KBM-7 (cell line): ENCODE results near the gene ZNF438.

Experiments
- DNase-seq: peaks from one replicate; pipeline ENCODE4 v3.0.0-alpha.2; 2015
- in situ Hi-C: fragments of 300-500 bp; cut with MboI; formaldehyde crosslinking; loops from 2 replicates; pipeline ENCODE4 v1.14.3; 2020; ENCODE audit warnings: low sequenced_read_pairs, low pct_unique_long_range_greater_than_20kb, mixed read lengths

The ZNF438 gene

DNA sequence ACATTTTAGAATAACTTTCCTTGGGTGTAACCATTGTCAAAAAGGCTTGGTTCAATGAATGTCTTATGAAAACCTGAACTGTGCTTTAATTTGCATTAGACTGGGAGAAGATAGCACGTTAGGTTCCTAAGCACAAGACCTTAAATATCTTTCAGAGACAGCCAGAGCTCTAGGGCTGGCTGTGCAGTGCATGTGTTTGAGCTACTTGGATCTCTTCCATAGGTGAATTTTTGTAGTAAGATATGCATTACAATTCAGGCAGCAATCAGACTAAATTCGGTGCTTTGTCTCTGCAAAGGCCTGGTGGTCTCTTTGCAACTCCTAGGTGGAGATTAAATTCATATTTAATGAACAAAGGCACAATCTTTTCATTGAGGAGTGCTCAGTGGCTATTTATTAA lies 192.0 kb downstream of the ZNF438 start:
- DNase-seq, result no peak
- in situ Hi-C loops, result no loop called here

DNA sequence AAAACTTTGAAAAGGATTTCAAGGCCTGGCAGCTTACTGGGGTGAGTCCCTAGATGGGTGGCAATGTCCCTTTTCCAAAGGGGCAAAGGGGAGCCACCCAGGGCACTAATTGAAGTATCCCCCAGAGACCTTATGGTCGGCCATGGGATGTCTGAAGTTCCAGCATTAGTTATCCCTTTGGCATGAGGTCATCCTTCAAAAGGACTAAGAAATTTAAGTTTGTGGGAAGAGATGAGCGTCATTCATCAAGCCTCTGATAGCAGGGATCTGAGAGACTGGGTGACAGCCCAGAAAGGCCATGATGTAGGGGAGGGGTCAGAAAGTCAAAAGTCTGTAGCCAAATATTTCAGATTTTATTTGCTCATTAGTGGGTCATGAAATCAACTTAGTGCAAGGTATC lies 195.3 kb downstream of the ZNF438 start:
- in situ Hi-C loops, result no loop called here
- no peak for DNase-seq

DNA sequence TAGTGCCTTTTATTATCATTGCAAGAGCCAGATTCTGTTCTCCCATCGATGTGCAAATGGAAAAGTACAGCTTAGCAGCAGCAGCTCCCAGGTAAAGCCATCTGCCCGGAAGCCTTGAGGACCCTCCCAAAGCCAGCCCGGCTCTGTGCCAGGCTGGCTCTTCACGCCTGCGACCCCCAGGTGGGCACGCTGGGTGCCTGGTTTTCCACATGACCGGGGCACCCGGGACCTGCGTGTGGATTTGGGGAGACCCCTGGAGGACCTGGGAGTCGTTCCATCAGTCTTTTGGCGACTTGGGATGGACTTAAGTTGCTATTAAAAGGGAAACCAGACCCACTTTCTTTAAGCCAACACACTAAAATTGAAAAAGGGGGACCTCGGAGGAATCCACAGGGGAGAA lies 196.5 kb downstream of the ZNF438 start:
- in situ Hi-C loops, result no loop called here
- no peak for DNase-seq

DNA sequence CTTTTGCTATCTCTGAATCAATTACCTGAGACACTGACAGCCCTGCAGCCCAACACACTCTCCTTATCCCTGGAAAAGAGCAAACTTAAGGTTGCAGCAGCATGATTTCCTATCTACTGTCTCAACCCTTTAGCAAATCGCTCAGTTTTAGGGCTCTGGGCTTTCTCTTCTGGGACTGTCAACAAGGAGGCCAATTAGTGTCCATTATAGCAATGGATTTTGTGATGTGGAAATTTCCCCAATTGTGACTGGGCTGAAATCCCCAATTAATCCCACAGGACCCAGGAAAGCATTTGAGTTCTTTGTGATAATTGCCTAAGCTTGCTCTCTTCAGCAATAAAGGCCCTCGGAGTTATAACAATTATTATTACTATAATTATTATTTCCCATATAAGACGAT lies 197.0 kb downstream of the ZNF438 start:
- DNase-seq, result no peak
- in situ Hi-C loops, result no loop called here

DNA sequence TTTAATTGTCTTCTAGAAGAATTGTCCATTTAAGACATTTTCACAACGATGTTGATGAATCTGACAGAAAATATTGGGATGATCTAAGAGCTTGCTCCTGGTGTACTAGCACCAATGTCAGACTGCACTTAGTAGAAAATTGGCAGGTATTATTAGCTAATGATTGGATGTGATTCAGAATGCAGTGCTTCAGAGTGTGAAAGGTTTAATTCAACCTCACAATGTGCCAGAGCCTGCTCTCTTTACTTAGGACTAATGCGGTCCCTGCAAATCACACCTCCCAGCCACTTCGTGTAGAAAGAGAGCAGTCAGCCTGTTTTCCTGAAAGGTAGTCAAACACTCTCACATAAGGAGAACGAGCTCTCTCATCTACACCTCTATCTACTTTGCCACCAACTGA lies 197.5 kb downstream of the ZNF438 start:
- DNase-seq, result no peak
- in situ Hi-C loops, result no loop called here

DNA sequence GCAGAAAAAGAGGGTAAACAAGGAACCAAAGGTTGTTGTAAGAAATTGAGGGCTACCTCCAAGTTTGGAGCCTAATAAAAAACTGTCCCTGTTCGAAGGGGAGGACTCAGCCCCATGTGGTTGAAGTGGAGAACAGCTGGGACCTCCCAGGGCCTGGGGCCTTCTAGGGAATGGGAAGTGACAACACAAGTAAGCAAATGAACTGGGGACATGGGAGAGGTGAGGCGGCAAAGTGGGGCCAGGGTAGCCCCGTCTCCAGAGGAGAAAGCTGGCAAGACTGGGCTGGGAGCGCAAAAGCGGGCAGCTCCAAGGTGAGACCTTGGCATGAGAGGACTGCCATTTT lies 198.1 kb downstream of the ZNF438 start:
- no peak for DNase-seq
- in situ Hi-C loops, result no loop called here

DNA sequence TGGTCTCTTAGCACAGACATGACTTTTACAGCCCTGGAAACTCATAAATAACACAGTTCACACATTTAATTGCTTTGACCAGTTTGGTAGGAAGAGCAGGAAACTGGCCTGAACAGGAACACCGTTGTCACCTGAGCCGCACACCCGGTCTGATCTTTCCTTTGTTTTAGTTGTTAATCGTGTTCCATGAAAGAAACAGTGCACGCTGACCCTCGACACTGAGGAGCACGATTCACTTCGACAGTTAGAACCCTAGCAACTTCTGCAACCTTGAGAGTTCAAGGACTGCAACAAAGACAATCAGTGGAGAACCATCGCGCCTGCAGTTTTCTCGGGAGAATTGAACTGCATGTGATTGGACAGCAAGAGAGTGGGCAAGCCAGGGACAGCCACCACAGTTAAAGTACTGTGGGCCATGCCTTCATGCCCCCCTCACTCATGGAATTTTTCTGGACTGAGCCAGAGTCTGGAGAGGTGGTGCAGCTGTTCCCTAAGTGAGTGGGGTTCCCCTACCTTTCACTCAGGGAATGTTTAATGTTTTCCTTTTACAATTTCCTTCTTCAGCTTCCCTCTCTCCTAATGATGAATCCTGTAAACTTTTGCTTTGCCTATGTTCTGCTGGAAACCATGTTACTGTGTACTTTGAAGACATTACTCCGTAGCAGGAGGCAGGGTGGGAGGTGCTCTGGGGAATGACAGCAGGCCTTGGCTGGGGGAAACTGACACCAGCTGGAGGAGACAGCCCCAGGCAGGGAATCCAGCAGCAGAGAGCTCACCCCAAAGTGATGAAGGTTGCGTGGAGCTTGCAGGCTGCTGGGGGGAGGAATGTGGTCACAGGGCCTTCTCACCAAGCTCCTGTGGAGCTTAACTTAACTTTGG lies 198.7 kb downstream of the ZNF438 start:
- DNase-seq, result no peak
- in situ Hi-C loops, result no loop called here

DNA sequence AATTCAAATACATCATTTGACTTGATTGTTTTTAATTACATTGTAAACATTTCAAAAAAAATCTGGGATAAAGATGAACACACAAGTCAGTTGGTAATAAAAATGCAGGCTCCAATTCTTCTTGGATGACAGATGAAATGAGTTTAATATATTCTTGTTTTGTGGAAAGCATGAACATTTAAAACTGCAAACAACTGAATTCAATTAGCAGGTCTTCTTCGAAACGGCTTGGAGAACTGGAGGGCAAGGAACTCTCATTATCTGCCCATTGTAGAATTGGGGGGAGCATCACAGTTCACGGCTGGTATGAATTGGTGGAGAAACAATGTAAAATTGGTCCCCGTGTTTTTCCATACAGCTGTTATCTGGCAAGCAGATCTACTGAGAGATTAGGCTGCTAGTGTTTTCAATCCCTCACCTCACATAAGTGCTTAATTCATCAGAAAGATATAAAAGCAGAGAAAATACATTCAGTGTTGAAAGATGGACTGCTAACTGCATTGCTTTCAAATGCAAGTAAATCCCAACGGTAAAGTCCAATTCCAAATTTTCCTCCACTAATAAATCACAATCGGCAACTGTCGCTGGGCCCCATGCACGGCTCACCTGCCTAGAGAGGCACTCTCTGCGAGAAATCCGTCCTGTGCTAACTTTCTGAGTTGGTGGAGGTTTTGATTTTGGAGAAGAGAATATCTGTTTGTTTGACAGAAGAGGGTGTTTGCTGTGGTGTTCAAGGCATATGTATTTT lies 199.5 kb downstream of the ZNF438 start:
- no peak for DNase-seq

DNA sequence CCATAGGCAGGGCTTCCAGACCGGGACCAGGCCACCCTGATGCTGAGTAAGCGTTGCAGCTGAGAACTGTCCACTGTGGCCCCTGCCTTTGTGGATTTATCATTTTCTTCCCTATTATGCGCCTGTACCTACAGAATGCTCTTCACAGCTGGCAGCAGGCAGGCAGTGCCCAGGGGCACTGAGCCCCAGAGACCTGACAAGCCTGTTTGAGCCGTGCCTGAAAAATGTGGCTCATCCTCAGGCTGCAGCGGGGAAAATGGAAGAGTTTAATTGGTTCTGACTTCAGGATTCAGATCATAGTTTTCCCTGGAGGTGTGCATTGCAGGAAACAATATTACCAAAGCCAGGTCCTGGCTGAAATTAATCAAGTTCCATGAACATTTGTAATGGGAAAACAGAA lies 200.2 kb downstream of the ZNF438 start:
- DNase-seq, result no peak
- in situ Hi-C loops, result no loop called here

More for the DNA sequence above, 199.5 kb downstream of the ZNF438 start:
- in situ Hi-C loops, result no loop called here

DNA sequence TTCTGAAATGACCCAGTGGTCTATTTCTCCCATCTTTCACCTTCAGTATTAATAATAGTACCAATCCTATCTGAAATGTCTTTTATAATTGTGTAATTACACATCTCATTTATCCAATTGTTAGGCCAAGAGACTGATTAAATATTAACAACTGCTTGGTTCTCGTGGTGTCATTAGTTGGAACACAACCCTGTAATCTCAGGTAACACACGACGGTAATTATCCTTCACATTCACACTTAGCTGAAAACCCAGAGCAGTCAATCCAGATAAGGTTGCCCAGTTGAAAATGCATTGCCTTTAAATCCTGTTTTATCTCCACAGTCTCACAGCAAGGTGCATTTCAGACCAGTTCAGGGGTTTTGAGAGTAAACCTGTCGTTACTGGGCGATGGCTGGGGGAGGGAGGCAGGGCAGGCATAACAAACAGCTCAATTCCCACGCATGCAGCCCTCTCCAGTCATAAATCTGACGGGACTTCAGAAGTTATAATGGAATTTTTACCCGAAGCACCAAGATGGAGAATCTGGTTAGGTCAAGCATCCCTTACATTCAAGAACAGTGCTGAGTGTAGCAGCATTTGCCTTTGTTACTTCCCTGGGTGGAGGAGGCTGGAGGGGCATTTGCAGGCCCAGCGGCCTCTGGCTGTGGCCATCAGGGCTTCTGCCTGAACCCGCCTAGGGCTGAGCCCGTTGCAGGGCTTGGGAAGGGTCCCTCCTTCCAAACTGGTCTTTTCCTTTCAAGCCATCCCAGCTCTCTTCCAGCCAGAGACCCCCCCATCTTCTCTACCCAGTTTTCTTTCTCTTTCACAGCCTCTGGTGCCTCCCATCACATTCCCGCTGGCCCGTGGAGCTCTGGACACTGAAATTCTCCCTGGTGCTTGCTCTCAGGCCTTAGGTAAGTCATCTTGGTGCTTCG lies 201.1 kb downstream of the ZNF438 start:
- DNase-seq, result no peak
- in situ Hi-C loops, result no loop called here

DNA sequence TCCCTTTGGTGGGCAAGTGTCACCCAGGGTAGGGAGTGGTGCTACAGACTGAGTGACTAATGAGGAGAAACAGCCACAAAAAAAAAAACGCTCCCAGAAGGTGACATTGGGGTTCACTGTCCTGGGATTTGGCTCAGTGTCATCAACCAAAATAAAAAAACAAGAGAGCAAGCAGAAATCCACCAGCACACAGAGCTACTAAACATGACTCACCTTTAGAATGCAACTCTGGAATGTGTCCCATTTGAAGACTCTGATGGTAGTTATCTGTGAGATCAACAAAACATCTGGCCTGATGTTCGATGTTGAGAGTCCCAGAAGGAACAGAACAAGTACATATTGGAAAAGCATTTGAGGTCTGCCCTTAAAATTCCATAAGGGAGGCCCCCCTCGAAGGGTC lies 201.8 kb downstream of the ZNF438 start:
- in situ Hi-C loops, result no loop called here
- no peak for DNase-seq

DNA sequence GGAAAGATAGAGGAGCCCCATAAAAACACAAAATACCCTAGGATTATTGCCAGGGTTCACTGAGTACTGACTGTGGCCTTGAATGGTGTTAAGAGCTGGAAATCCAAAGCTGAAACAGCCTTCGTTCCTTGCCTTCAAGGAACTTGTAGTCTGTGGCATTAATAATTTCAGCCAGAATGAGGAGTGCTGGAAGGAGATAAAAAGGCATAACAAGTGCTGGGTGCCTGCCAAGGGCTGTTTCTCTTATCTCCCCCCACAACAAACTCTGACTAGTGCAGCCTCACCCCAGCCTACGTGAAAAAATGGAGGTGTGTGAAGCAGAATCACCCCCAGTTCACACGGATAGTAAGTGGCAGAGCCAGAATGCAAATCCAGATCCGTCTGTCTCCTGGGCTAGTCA lies 203.0 kb downstream of the ZNF438 start:
- in situ Hi-C loops, result no loop called here
- DNase-seq, result no peak

DNA sequence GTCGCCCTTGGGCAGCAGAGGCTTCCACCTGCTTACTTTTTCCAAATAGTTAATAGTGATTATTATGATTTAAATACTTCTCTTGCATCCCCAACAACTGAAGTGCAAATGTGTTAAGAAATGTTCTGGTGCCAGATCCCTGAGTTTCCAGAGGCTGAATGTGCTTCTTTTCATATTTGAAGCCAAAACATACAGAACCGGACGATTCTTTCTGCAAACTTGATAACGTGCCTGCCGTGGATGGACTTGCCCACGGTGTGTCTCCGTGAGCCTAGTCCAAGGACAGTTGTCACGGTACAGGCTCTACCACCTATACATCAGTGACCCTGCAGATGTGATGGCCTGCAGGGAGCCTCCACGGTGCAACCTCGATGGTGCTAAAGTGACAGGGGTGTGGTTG lies 203.5 kb downstream of the ZNF438 start:
- in situ Hi-C loops, result no loop called here
- no peak for DNase-seq

DNA sequence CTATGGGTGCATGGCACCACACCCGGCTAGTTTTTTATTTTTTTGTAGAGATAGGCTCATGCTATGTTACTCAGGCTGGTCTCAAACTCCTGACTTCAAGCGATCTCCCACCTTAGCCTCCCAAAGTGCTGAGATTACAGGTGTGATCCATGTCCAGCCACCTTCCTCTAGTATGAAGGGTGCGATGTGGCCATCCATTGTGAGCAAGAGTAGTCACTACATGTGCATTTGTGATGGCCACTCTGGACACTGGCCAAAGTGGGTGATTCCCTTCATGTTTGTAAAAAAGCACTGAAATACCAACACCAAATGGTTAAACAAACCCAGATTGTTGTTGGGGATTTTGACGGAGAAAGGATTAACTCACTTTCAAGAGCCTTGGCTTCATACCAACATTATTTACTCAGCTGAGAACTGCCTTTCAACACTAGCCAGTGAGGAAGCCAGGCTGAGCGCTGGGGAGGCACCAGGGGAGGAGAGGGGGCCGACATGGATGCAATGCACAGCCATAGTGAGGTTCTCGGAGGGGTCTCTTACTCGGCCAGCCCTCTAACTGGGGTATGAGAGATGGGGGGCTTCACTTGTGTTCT lies 204.0 kb downstream of the ZNF438 start:
- in situ Hi-C loops, result no loop called here
- DNase-seq, result no peak

DNA sequence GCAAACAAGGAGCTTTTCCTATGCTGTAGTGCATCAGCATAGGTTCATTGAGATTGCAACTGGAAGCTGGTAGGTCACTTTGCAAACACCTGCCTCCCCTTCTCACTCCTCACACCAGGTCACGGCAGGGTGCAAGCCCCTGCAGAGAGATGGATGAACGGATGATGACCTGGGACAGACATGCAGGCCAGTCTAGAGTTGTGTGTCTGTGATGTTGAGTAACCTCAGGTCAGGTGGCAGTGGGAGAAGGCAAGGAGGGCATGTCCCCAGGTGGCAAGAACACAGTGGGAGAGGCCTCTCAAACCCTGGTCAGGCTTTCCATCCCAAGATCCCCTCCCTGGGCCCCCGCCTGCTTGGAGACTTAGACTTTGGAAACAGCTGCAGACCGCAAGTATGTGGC lies 205.0 kb downstream of the ZNF438 start:
- in situ Hi-C loops, result no loop called here
- no peak for DNase-seq

DNA sequence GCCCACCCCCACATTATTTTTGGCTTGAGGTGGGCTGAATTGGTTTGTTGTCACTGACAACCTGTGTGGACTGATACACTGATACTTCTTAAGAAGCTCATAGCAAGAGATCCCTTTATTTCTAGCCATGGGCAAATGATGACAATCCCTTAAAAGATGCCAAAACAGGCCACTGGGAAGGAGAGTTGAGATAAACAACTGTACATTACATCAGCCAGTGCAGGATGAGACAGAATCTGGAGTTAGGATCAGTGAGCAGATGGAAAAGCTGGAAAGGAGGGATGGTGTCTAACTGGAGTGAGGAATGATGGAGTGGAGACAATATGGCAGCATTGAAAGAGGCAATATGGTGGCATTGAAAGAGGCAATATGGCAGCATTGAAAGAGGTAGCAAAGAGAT lies 206.2 kb downstream of the ZNF438 start:
- no peak for DNase-seq
- in situ Hi-C loops, result no loop called here

DNA sequence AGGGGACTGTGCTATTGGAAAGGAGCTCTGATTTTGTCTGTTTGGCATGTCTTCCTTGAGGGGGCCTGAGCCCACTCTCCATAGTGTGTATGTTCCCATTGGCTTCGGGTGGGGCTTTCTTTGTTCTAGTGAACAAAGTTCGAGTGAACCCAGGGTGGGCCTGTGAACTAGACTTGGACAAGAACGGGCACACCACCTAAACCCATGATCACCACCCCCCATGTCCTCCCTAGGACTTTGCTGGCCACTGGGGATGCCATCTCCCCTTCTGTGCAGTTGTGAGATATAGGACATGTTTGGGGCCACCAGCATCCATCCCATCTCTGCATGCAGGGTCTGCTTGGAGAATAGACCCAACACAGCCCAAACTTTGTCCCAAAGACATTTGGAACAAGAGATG lies 206.6 kb downstream of the ZNF438 start:
- in situ Hi-C loops, result no loop called here
- DNase-seq, result no peak

DNA sequence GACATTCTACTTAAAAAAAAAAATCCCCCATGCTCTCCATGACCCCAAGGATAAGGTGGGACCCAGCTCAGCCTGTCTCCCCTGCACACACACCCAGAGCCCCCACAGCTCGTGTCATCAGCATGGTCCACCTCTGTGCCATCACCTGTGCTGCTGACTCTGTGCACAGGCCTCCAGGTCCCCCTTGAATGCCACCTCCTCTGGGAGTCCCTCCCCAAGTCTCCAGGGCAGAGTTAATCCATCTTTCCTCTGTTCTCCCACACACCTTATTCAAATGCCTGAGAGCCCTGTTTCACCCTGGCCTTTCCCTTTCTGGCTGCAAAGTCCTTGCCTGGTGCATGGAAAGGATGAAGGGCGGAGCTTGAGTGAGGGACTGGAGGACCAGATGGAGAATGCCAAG lies 208.0 kb downstream of the ZNF438 start:
- in situ Hi-C loops, result no loop called here
- no peak for DNase-seq

DNA sequence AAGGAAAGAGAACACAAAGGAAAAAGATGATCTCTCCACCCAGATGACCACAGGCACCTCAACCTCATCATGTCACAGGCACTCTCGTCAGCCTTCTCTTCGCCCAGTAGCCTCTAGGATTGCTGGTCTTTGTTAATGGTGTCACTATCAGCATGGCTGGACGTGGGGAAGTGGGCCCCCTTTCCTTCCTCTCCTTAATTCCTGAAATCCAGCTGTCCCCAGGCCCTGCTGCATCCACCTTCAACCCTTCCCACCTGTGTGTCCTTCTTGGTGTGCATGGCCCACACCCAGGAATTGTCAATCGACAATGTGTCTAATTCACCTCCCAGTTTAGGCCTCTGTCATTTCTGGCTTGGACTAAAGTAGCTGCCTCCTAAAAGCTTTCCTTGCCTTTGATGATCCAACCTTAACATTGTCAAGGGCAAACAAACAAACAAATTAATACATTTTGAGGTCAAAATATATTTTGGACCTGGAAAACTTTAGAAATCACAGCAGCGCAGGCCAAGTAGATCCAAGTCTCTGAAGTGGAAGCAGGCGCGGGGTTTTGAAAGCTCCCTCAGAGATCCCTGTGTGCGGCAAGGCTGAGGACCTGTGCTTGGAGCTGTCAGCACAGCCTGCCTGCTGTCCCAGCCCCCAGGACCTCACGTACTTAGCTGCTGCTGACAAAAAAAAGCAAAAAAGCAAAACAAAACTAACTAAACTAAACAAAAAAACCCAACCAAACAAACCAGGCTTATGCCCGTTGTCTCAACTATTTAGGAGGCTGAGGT lies 208.8 kb downstream of the ZNF438 start:
- in situ Hi-C loops, result no loop called here

More for the DNA sequence above, 208.8 kb downstream of the ZNF438 start:
- DNase-seq, result no peak
